Measurements from ENCODE around the gene POLD4. TPM values are rescaled to one million over a fixed set of nuclear protein-coding genes. Genes with fewer than 3 reads are reported as not detected.

POLD4 gene
- total and polyA plus RNA-seq, 2 donors: 8.8 to 157 TPM

DNA sequence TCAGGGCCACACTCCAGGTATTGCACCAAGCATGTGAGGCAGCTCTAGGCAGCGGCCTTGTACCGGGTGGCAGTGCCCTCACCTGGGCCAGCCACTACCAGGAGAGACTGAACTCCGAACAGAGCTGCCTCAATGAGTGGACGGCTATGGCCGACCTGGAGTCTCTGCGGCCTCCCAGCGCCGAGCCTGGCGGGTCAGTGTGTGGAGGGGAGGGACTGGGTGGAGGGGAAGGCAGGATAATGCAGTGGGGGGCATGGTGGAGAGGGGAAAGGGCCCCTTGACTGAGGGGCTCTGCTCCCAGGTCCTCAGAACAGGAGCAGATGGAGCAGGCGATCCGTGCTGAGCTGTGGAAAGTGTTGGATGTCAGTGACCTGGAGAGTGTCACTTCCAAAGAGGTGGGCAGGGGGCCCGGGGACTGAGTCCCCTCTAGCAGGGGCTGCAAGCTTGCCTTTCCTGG is 45.8 kb downstream of the POLD4 start:
- no peak for DNase-seq (ENCODE audit: extremely low spot score)
- Histone ChIP-seq H3K27ac (ENCODE audit: low read depth) (no peak overlapping the region), H3K4me1 (ENCODE audit: insufficient read depth) (no peaks in the 10 kb centered on the region), H3K4me3 (ENCODE audit: low read depth, low read length) (no peak overlapping the region), H3K36me3 (ENCODE audit: insufficient read depth) (peaks cover 1% of the 10 kb centered on the region)
- 83% methylated on average over 12 of the region's 12 CpGs for WGBS

DNA sequence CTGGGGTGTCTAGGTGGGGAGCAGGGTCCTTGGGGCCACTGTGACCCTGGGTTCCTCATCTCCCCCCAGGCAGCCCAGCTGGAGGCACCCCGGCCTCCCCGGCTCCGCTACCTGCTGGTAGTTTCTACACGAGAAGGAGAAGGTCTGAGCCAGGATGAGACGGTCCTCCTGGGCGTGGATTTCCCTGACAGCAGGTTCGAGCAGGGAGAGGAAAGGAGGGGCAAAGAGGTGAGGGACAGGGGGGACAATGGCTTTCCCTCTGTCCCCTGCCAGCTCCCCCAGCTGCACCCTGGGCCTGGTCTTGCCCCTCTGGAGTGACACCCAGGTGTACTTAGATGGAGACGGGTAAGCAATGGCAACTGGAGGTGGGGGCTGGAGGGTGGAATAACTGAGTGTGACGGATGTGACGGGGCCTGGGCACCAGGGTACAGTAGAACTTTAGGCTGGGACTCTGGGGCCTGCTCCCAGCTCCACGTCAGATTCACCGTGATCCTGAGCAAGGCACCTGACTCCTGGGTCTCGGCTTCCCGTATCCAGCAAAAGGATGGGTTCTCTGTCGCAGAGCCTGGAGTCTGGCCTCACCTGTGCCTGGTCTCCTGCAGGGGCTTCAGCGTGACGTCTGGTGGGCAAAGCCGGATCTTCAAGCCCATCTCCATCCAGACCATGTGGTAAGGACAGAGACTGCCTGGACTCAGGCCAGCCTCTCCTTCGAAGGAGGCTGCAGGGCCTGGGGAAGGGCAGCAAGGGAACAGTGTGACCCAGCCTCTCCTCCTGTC is 46.4 kb downstream of the POLD4 start:
- H3K4me3 ChIP-seq (ENCODE audit: low read depth, low read length): no peak overlapping the region
- DNase-seq (ENCODE audit: extremely low spot score): no peak
- H3K4me1 ChIP-seq (ENCODE audit: insufficient read depth): no peaks in the 10 kb centered on the region
- peaks cover 1% of the 10 kb centered on the region for H3K36me3 ChIP-seq (ENCODE audit: insufficient read depth)
- no peak overlapping the region for H3K27ac ChIP-seq (ENCODE audit: low read depth)
- WGBS: 90% methylated on average over 19 of the region's 19 CpGs

DNA sequence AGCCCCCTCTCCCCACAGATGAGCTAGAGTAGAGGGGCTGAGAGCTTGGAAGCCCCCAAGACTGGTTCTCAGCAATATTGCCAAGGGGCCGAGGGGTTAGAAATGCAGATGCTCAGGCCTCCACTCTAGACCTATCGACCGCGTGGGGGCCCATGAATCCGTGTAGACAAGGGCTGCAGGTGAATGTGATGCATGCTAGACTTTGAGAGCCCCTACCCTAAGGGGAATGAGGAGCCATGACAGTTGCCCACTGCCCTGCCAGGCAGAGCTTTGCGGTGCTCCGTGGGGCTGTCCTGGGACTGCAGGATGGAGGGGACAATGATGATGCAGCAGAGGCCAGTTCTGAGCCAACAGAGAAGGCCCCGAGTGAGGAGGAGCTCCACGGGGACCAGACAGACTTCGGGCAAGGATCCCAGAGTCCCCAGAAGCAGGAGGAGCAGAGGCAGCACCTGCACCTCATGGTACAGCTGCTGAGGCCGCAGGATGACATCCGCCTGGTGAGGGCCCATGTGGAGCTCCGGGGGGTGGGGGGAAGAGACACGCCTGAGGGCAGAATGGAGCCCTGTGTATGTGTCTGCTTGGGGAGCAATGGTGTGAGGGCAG is 48.7 kb downstream of the POLD4 start:
- peaks cover 3% of the 10 kb centered on the region for H3K36me3 ChIP-seq (ENCODE audit: insufficient read depth)
- H3K4me3 ChIP-seq (ENCODE audit: low read depth, low read length): peak overlapping the region; percentile 91
- no peak for DNase-seq (ENCODE audit: extremely low spot score)
- peak overlapping the region; percentile 91 for H3K27ac ChIP-seq (ENCODE audit: low read depth)
- 76% methylated on average over 14 of the region's 14 CpGs for WGBS
- no peaks in the 10 kb centered on the region for H3K4me1 ChIP-seq (ENCODE audit: insufficient read depth)

DNA sequence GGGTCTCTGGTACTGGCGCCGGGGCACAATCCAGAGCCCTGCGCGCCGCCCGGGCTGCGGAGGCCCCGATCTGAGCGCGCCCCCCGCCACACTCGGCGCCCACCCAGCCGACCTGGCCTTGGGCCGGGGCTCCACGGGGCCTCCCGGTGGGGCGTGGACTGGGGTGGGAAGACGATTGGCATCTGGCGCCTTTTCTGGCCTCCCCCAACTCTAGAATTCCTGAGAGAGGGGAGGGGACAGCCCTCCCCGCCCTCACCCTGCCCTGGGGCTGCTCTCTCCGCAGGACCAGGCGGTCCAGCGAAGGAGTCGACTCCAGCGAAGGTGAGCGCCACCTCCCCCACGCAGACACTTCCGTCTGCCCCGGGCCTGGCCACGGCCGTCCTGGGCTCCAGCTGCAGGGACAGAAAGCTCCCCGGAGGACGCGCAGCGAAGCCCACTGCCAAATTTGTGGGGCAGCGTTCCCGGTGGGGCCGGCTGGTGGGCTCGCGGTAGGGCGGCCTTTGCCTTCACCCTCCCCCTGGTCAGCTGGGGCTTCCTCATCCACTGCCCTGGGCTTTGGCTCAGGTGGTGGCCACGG is 49.4 kb downstream of the POLD4 start:
- DNase-seq (ENCODE audit: extremely low spot score): no peak
- H3K4me1 ChIP-seq (ENCODE audit: insufficient read depth): no peaks in the 10 kb centered on the region
- H3K36me3 ChIP-seq (ENCODE audit: insufficient read depth): peaks cover 5% of the 10 kb centered on the region
- WGBS: 4% methylated on average over 43 of the region's 43 CpGs
- peak overlapping the region; percentile 91 for H3K27ac ChIP-seq (ENCODE audit: low read depth)
- H3K4me3 ChIP-seq (ENCODE audit: low read depth, low read length): peak overlapping the region; percentile 91

DNA sequence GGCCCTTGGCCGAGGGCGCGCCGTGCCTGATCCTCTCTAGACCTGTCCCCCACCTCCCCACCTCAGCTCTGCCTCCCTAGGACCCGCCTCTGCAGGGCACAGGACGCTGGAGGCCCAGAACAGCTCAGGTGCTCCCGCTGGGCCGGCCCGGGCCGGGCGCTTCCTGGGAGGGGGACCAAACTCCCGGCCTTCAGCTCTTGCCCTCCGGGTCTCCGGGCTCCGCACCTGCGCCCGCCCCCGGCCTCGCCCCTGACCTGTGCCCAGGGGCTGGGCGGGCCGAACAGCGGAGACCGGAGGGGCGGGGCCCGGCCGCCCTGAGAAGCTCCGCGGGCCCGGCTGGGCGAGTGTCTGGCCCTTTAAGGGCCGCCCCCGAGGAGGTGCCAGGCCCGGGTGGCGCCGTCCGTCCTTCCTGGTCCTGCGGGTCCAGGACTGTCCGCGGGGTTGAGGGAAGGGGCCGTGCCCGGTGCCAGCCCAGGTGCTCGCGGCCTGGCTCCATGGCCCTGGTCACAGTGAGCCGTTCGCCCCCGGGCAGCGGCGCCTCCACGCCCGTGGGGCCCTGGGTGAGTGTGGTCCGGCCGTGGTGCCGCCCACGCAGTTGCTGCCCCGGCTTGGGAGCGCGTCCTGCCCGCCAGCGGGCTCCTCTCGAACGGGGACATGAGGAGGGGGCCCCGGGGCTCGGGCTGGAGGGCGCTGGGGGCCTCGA is 50.1 kb downstream of the POLD4 start, which contains the start of gene SSH3:
Gene SSH3 (plus strand): TSS at position 399 of the 703 bp plus-strand sequence. CDS start 96 bp downstream, at position 495.
- Histone ChIP-seq H3K4me3 (ENCODE audit: low read depth, low read length) (peak within 1 kb of the TSS; percentile 91), H3K27ac (ENCODE audit: low read depth) (peak within 1 kb of the TSS; percentile 91), H3K4me1 (ENCODE audit: insufficient read depth) (no peaks in the 10 kb centered on the region), H3K36me3 (ENCODE audit: insufficient read depth) (peaks cover 6% of the 10 kb centered on the region)
- DNase-seq (ENCODE audit: extremely low spot score): no peak
- whole genome bisulfite sequencing: under 1% methylated on average over 65 of the region's 65 CpGs

DNA sequence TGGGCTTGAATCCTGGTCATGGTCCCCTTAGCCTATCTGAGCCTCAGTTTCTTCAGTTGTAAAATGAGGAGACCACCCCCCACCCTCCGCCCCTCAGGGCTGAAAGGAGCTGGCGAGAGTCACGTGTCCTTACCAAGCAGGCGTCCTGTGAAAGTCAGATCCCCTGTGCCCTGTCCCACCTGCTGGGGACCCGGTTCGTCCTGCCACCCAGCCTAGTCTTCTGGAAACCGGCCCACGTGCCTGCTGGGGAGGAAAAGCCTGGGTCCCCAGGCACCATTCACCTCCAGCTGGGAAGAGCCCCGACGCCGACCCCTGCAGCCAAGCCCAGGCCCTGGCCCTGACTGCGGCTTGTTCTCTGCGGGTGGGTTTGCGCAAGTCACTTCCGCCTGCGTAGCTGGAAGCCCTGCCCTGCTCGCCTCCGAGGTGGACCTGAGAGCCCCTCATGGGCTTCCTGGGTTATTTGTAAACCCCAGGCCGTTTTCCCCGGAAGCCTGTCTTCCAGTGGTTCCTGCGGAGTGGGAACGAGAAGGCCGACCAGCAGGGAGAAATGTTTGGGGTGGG is 50.7 kb downstream of the POLD4 start:
- Histone ChIP-seq H3K4me1 (ENCODE audit: insufficient read depth) (no peaks in the 10 kb centered on the region), H3K36me3 (ENCODE audit: insufficient read depth) (peaks cover 6% of the 10 kb centered on the region), H3K4me3 (ENCODE audit: low read depth, low read length) (peak overlapping the region; percentile 91), H3K27ac (ENCODE audit: low read depth) (peak overlapping the region; percentile 91)
- DNase-seq (ENCODE audit: extremely low spot score): no peak
- 27% methylated on average over 23 of the region's 23 CpGs for WGBS

DNA sequence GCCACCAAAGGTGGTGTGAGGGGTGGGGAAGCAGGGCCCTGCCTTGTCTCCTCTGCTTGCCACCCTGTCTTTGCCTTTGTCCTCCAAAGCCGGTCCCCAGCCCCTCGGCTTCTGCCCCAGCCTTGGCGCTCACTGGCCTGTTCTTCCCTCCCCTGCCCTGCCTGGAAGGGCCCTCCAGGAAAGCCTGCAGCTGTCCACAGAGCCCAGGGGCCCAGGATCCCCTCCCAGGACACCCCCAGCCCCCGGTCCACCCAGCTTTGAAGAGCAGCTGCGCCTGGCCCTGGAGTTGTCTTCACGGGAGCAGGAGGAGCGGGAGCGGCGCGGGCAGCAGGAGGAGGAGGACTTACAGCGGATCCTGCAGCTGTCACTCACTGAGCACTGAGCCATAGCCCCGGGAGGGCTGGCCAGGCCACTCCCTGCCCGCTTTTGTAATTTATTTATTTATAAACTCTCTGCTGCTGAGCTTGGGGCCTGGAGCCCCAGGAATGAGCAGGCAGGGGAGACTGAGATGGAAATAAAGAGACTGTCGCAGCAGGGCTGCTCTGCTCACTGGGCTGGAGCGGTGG is 51.3 kb downstream of the POLD4 start:
- Histone ChIP-seq H3K4me3 (ENCODE audit: low read depth, low read length) (peak overlapping the region; percentile 2), H3K4me1 (ENCODE audit: insufficient read depth) (no peaks in the 10 kb centered on the region), H3K27ac (ENCODE audit: low read depth) (peak overlapping the region; percentile 91), H3K36me3 (ENCODE audit: insufficient read depth) (peaks cover 6% of the 10 kb centered on the region)
- 57% methylated on average over 15 of the region's 15 CpGs for WGBS
- no peak for DNase-seq (ENCODE audit: extremely low spot score)

DNA sequence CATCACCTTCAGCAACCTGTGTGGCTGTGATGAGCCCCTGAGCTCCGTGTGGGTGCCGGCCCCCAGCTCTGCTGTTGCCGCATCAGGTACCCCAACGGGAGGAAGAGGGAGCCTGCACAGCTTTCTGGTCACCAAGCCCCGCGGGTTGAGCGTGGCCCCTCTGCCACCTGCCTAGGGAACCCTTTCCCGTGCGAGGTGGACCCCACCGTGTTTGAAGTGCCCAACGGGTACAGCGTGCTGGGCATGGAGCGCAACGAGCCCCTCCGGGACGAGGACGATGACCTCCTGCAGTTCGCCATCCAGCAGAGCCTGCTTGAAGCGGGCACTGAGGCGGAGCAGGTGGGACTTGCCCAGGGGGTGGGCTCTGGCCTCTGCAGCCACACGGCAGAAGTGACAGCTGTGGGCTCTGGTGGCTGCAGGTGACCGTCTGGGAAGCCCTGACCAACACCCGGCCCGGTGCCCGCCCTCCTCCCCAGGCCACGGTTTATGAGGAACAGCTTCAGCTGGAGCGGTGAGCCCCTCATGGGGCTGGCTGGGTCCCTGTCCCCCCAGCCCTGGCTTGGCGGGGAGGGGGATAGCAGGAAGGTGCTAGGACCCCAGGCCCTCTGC is 51.9 kb downstream of the POLD4 start:
- H3K4me3 ChIP-seq (ENCODE audit: low read depth, low read length): no peak overlapping the region
- DNase-seq (ENCODE audit: extremely low spot score): no peak
- peak overlapping the region; percentile 42 for H3K27ac ChIP-seq (ENCODE audit: low read depth)
- H3K4me1 ChIP-seq (ENCODE audit: insufficient read depth): no peaks in the 10 kb centered on the region
- WGBS: 90% methylated on average over 28 of the region's 28 CpGs
- peaks cover 6% of the 10 kb centered on the region for H3K36me3 ChIP-seq (ENCODE audit: insufficient read depth)

Small RNA genes lying within 50 kb of the gene (small RNA-seq; reads per million reads assigned to genes)
- gene RN7SKP239 (not detected), gene RNU6-1238P (not detected)

Other genes starting within 250 kb of the POLD4 start
- 74.8 TPM for gene KDM2A, start 234.3 kb downstream of the POLD4 start, total RNA-seq
- gene KDM2A, start 234.3 kb downstream of the POLD4 start, polyA plus RNA-seq: 47.8 TPM
- 21.1 TPM for gene GRK2, start 87.1 kb downstream of the POLD4 start, total RNA-seq
- gene GRK2, start 87.1 kb downstream of the POLD4 start, polyA plus RNA-seq: 66.3 TPM
- gene ANKRD13D, start 64.2 kb downstream of the POLD4 start, total RNA-seq: 25.2 TPM
- 44.0 TPM for gene ANKRD13D, start 64.2 kb downstream of the POLD4 start, polyA plus RNA-seq
- gene SSH3, start 50.0 kb downstream of the POLD4 start, total RNA-seq: 23.6 TPM
- 52.7 TPM for gene SSH3, start 50.0 kb downstream of the POLD4 start, polyA plus RNA-seq
- gene CLCF1, start 20.1 kb upstream of the POLD4 start, total RNA-seq: 2.7 TPM
- gene CLCF1, start 20.1 kb upstream of the POLD4 start, polyA plus RNA-seq: 9.2 TPM
- gene RAD9A, start 38.4 kb upstream of the POLD4 start, total RNA-seq: 7.5 TPM
- 16.9 TPM for gene RAD9A, start 38.4 kb upstream of the POLD4 start, polyA plus RNA-seq
- gene PPP1CA, start 48.3 kb upstream of the POLD4 start, total RNA-seq: 70.6 TPM
- gene PPP1CA, start 48.3 kb upstream of the POLD4 start, polyA plus RNA-seq: 85.9 TPM
- 0.42 TPM for gene TBC1D10C, start 50.5 kb upstream of the POLD4 start, total RNA-seq
- 2.6 TPM for gene TBC1D10C, start 50.5 kb upstream of the POLD4 start, polyA plus RNA-seq
- gene CARNS1, start 62.1 kb upstream of the POLD4 start, total RNA-seq: 0.63 TPM
- 0.76 TPM for gene CARNS1, start 62.1 kb upstream of the POLD4 start, polyA plus RNA-seq
- 19.8 TPM for gene RPS6KB2, start 74.9 kb upstream of the POLD4 start, total RNA-seq
- 41.2 TPM for gene RPS6KB2, start 74.9 kb upstream of the POLD4 start, polyA plus RNA-seq
- 1.2 TPM for gene PTPRCAP, start 84.1 kb upstream of the POLD4 start, total RNA-seq
- gene PTPRCAP, start 84.1 kb upstream of the POLD4 start, polyA plus RNA-seq: 5.2 TPM
- gene CORO1B, start 89.9 kb upstream of the POLD4 start, total RNA-seq: 31.0 TPM
- gene CORO1B, start 89.9 kb upstream of the POLD4 start, polyA plus RNA-seq: 99.3 TPM
- not detected for gene GPR152, start 99.2 kb upstream of the POLD4 start, total RNA-seq
- gene GPR152, start 99.2 kb upstream of the POLD4 start, polyA plus RNA-seq: not detected
- 0.26 TPM for gene CABP4, start 101.8 kb upstream of the POLD4 start, total RNA-seq
- 0.96 TPM for gene CABP4, start 101.8 kb upstream of the POLD4 start, polyA plus RNA-seq
- 20.4 TPM for gene TMEM134, start 115.7 kb upstream of the POLD4 start, total RNA-seq
- 80.2 TPM for gene TMEM134, start 115.7 kb upstream of the POLD4 start, polyA plus RNA-seq
- 42.9 TPM for gene AIP, start 129.5 kb upstream of the POLD4 start, total RNA-seq
- 135 TPM for gene AIP, start 129.5 kb upstream of the POLD4 start, polyA plus RNA-seq
- 12.6 TPM for gene PITPNM1, start 151.8 kb upstream of the POLD4 start, total RNA-seq
- gene PITPNM1, start 151.8 kb upstream of the POLD4 start, polyA plus RNA-seq: 18.5 TPM
- 5.9 TPM for gene CDK2AP2, start 154.6 kb upstream of the POLD4 start, total RNA-seq
- gene CDK2AP2, start 154.6 kb upstream of the POLD4 start, polyA plus RNA-seq: 75.8 TPM
- gene CABP2, start 169.9 kb upstream of the POLD4 start, total RNA-seq: not detected
- not detected for gene CABP2, start 169.9 kb upstream of the POLD4 start, polyA plus RNA-seq
- 299 TPM for gene GSTP1, start 230.3 kb upstream of the POLD4 start, total RNA-seq
- 679 TPM for gene GSTP1, start 230.3 kb upstream of the POLD4 start, polyA plus RNA-seq